Parathyroid adenoma (tissue), 2 donors: ENCODE measurements around the gene PAGR1.
A peak's percentile ranks its signal among the peaks of the same experiment; 100 is the strongest.

ENCODE experiments used
- H2AFZ ChIP-seq: fragments of 300-600 bp; sonication (generic); one replicate; pipeline ENCODE4 v1.7.0; 2017; ENCODE audit warnings: antibody characterized with exemption, mild to moderate bottlenecking
- H3K27ac ChIP-seq: fragments of 300-600 bp; sonication (generic); one replicate; pipeline ENCODE4 v1.7.0; 2017
- H3K27me3 ChIP-seq: fragments of 300-600 bp; sonication (generic); one replicate; pipeline ENCODE4 v1.7.0; 2017; ENCODE audit warnings: low read length; ENCODE audit not compliant: control insufficient read depth, insufficient read depth
- H3K36me3 ChIP-seq: fragments of 300-600 bp; sonication (generic); one replicate; pipeline ENCODE4 v1.7.0; 2017; ENCODE audit warnings: low read length; ENCODE audit not compliant: control insufficient read depth, insufficient read depth
- H3K4me1 ChIP-seq: fragments of 300-600 bp; sonication (generic); one replicate; pipeline ENCODE4 v1.7.0; 2017; ENCODE audit warnings: control low read depth
- H3K4me2 ChIP-seq: fragments of 300-600 bp; sonication (generic); one replicate; pipeline ENCODE4 v1.7.0; 2017; ENCODE audit warnings: low read length
- H3K4me3 ChIP-seq: fragments of 300-600 bp; sonication (generic); one replicate; pipeline ENCODE4 v1.7.0; 2017; ENCODE audit warnings: low read depth, low read length
- H3K79me2 ChIP-seq: fragments of 300-600 bp; sonication (generic); one replicate; pipeline ENCODE4 v1.7.0; 2017; ENCODE audit warnings: control low read depth
- H3K9ac ChIP-seq: fragments of 300-600 bp; sonication (generic); one replicate; pipeline ENCODE4 v1.7.0; 2017; ENCODE audit warnings: mild to moderate bottlenecking
- H3K9me3 ChIP-seq: fragments of 300-600 bp; sonication (generic); one replicate; pipeline ENCODE4 v1.7.0; 2017; ENCODE audit warnings: low read length; ENCODE audit not compliant: control insufficient read depth
- CTCF ChIP-seq: fragments of 300-600 bp; sonication (generic); IDR thresholded peaks from one replicate; pipeline ENCODE4 v1.7.0; 2017; ENCODE audit warnings: antibody characterized with exemption, mild to moderate bottlenecking
- donor health status: primary hyperparathyroidism.

Gene PAGR1

GRCh38 chr16:29843931-29844330, 28.0 kb downstream of the PAGR1 start:
- no peaks in the 10 kb centered on the region for H3K27me3 ChIP-seq
- no peak overlapping the region for H3K4me3 ChIP-seq
- no peak overlapping the region for H2AFZ ChIP-seq
- peaks cover 7% of the 10 kb centered on the region for H3K4me1 ChIP-seq
- no peaks in the 10 kb centered on the region for H3K36me3 ChIP-seq
- no peak overlapping the region for H3K27ac ChIP-seq
- H3K79me2 ChIP-seq, result no peaks in the 10 kb centered on the region
- H3K9ac ChIP-seq, result no peak overlapping the region
- H3K9me3 ChIP-seq, result no peaks in the 10 kb centered on the region
- TF ChIP-seq CTCF, result no peak
- H3K4me2 ChIP-seq, result no peak overlapping the region

GRCh38 chr16:29844575-29845331, 28.8 kb downstream of the PAGR1 start:
- Histone ChIP-seq H3K9me3 (no peaks in the 10 kb centered on the region), H3K4me2 (no peak overlapping the region), H3K4me3 (no peak overlapping the region), H3K9ac (no peak overlapping the region), H3K27ac (no peak overlapping the region), H2AFZ (no peak overlapping the region), H3K4me1 (peaks cover 7% of the 10 kb centered on the region), H3K27me3 (no peaks in the 10 kb centered on the region), H3K36me3 (no peaks in the 10 kb centered on the region), H3K79me2 (no peaks in the 10 kb centered on the region)
- TF ChIP-seq CTCF, result no peak

- no peaks in the 10 kb centered on the region for H3K79me2 ChIP-seq
- no peaks in the 10 kb centered on the region for H3K9me3 ChIP-seq
- H3K27ac ChIP-seq, result no peak overlapping the region
- H3K4me2 ChIP-seq, result no peak overlapping the region
- no peaks in the 10 kb centered on the region for H3K36me3 ChIP-seq
- no peak for TF ChIP-seq CTCF
- H3K9ac ChIP-seq, result no peak overlapping the region
- H3K27me3 ChIP-seq, result no peaks in the 10 kb centered on the region
- no peak overlapping the region for H2AFZ ChIP-seq
- H3K4me1 ChIP-seq, result peaks cover 5% of the 10 kb centered on the region
- no peak overlapping the region for H3K4me3 ChIP-seq
These were observed 29.7 kb downstream of the PAGR1 start for GRCh38 chr16:29845656-29846055.

GRCh38 chr16:29848420-29849297, 32.7 kb downstream of the PAGR1 start:
- Histone ChIP-seq H3K4me2 (no peak overlapping the region), H2AFZ (no peak overlapping the region), H3K27ac (no peak overlapping the region), H3K9me3 (no peaks in the 10 kb centered on the region), H3K27me3 (no peaks in the 10 kb centered on the region), H3K4me3 (no peak overlapping the region), H3K36me3 (no peaks in the 10 kb centered on the region), H3K9ac (no peak overlapping the region), H3K4me1 (no peaks in the 10 kb centered on the region), H3K79me2 (no peaks in the 10 kb centered on the region)
- peak; percentile 81 for TF ChIP-seq CTCF
